Progenitor cell of endocrine pancreas (in vitro differentiated cells): ENCODE measurements around the gene LRMDA. TPM values are rescaled to one million over a fixed set of nuclear protein-coding genes. Genes with fewer than 3 reads are reported as not detected.
A peak's percentile ranks its signal among the peaks of the same experiment; 100 is the strongest.

ENCODE experiments used
- DNase-seq: peaks from one replicate; pipeline ENCODE4 v3.0.0; 2021; ENCODE audit warnings: low spot score; ENCODE audit not compliant: unreplicated experiment
- H3K27ac Mint-ChIP-seq: 2 replicates; pipeline ENCODE4 v1.8.0; 2021; ENCODE audit warnings: mild to moderate bottlenecking, moderate library complexity, mixed read lengths
- H3K27me3 Mint-ChIP-seq: 2 replicates; pipeline ENCODE4 v1.8.0; 2021; ENCODE audit warnings: mixed read lengths
- H3K36me3 Mint-ChIP-seq: 2 replicates; pipeline ENCODE4 v1.8.0; 2022; ENCODE audit warnings: mixed read lengths; ENCODE audit not compliant: insufficient read depth
- H3K4me1 Mint-ChIP-seq: 2 replicates; pipeline ENCODE4 v1.8.0; 2021; ENCODE audit warnings: low read depth, mixed read lengths
- H3K4me3 Mint-ChIP-seq: 2 replicates; pipeline ENCODE4 v1.8.0; 2021; ENCODE audit warnings: low read depth, mild to moderate bottlenecking, moderate library complexity, mixed read lengths
- H3K9me3 Mint-ChIP-seq: 2 replicates; pipeline ENCODE4 v1.8.0; 2021; ENCODE audit warnings: low read depth, mixed read lengths
- CTCF ChIP-seq: fragments of 200-600 bp; sonication (generic); IDR thresholded peaks from one replicate; pipeline ENCODE4 v1.5.0; 2021; ENCODE audit warnings: antibody characterized with exemption, mild to moderate bottlenecking; ENCODE audit not compliant: unreplicated experiment
- total RNA-seq: library from RNA; stranded (reverse); gene quantifications from 2 replicates; pipeline ENCODE4 v1.2.1, GENCODE V29; 2021

Gene LRMDA
- total RNA-seq, 1 donor from 2014 or later: 6.5 TPM

GRCh38 chr10:75612904-75613684 is 181.7 kb downstream of the LRMDA start:
- no peak overlapping the region for H3K27ac Mint-ChIP-seq
- H3K4me1 Mint-ChIP-seq: peaks cover 33% of the 10 kb centered on the region
- H3K27me3 Mint-ChIP-seq: peaks cover 3% of the 10 kb centered on the region
- no peak overlapping the region for H3K4me3 Mint-ChIP-seq
- H3K9me3 Mint-ChIP-seq: no peaks in the 10 kb centered on the region
- no peak for TF ChIP-seq CTCF
- H3K36me3 Mint-ChIP-seq: no peaks in the 10 kb centered on the region
- no peak for DNase-seq

- DNase-seq: no peak
- no peak overlapping the region for H3K27ac Mint-ChIP-seq
- peak overlapping the region; percentile 22 for H3K4me3 Mint-ChIP-seq
- peaks cover 33% of the 10 kb centered on the region for H3K4me1 Mint-ChIP-seq
- no peaks in the 10 kb centered on the region for H3K36me3 Mint-ChIP-seq
- TF ChIP-seq CTCF: no peak
- H3K9me3 Mint-ChIP-seq: no peaks in the 10 kb centered on the region
- H3K27me3 Mint-ChIP-seq: peaks cover 3% of the 10 kb centered on the region
These were observed 182.5 kb downstream of the LRMDA start for GRCh38 chr10:75613685-75614504.

- Mint-ChIP-seq H3K4me3 (no peak overlapping the region), H3K36me3 (no peaks in the 10 kb centered on the region), H3K27me3 (peaks cover 3% of the 10 kb centered on the region), H3K9me3 (no peaks in the 10 kb centered on the region), H3K27ac (no peak overlapping the region), H3K4me1 (peaks cover 30% of the 10 kb centered on the region)
- no peak for TF ChIP-seq CTCF
- no peak for DNase-seq
These were observed 184.7 kb downstream of the LRMDA start for GRCh38 chr10:75616076-75616475.

- no peak for DNase-seq
- Mint-ChIP-seq H3K27ac (no peak overlapping the region), H3K4me3 (no peak overlapping the region), H3K36me3 (no peaks in the 10 kb centered on the region), H3K4me1 (peaks cover 23% of the 10 kb centered on the region), H3K9me3 (no peaks in the 10 kb centered on the region), H3K27me3 (peaks cover 3% of the 10 kb centered on the region)
- no peak for TF ChIP-seq CTCF
These were observed 185.6 kb downstream of the LRMDA start for GRCh38 chr10:75616874-75617478.

GRCh38 chr10:75617485-75618155 is 186.2 kb downstream of the LRMDA start:
- Mint-ChIP-seq H3K27ac (no peak overlapping the region), H3K36me3 (no peaks in the 10 kb centered on the region), H3K4me3 (no peak overlapping the region), H3K27me3 (peaks cover 3% of the 10 kb centered on the region), H3K4me1 (peaks cover 21% of the 10 kb centered on the region), H3K9me3 (no peaks in the 10 kb centered on the region)
- TF ChIP-seq CTCF: no peak
- no peak for DNase-seq
